CMK (cell line): ENCODE measurements around the gene CFAP99.

Experiments used
- DNase-seq: peaks from one replicate; pipeline ENCODE4 v3.0.0-alpha.2; 2010; ENCODE audit warnings: low read depth

The CFAP99 gene

GRCh38 chr4:2390784-2391421 lies 27.9 kb upstream of the CFAP99 start:
- no peak for DNase-seq

DNA sequence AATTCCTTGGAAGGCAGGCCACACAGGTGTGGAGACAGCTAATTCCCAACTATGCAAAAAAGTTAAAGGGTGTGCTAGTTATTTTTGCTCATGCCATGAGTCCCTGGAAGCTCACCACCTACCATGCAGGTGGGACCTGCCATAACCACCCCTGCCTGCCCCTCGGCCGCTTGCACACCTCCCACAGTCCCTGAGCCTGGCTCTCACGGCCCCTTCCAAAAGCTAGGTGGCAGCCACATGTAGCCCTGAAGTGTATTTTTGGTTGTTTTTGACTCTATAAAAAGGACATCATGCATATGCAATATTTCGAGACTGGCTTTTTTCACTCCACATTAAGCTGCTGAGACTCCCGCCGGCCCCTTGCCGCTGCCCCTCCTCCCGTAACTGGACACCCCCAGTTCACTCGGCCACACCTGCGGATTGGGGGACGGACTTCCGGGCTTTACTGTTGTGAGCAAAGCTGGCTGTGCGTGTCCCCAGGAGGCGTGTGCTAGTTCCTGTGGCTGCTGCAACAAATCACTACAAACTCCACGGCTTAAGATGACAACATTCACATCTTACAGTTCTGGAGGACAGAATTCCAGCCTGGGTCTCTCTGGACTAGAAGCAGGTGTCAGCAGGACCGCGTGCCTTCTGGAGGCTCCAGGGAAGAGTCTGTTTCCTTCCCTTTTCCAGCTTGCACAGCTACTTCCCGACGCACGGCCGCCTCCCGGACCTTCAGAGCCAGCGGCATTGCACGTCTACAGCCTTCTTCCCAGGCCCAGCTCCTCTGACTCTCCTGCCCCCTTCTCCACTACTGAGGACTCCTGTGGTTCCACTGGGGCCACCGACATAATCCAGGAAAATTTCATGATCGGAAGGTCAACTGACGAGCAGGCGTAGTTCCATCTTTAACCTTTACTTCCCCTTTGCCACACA lies 25.1 kb upstream of the CFAP99 start:
- DNase-seq: no peak

DNA sequence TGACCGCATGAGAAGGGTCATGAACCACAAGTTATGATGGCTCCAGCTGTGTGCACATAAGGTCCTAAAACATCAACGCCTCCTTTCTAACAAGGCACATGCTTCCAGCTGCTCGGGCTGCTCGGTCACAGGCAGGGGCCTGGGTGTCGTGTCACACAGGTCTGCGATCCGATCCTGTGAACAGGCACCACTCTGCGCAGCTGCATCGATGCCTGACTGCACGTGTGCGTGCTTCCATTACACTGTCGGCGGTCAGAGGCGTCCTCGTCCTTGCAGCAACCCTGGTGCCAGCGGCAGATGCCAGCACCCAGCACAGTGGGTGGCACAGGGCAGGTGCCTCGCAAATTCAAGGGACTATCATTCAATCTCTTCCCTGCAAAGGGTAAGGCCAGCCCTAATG lies 24.2 kb upstream of the CFAP99 start:
- no peak for DNase-seq

DNA sequence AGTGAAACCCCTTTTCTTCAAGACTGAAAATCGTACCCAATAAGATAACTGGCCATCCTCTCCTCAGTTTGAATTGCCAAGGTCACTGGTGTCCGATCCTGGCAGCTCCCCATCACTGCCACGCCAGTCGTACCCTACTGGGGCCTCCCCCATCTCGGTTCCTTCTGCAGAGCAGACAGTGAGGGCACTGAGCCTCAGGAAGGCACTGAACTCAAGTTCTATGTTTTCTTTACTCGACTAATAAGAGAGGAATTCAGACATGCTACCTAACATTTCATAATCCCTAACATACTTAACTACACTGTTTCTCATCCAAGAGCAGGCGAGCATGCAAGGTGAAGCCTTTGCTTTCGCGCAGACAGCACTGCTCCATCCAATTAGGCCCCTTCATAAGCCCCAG lies 23.7 kb upstream of the CFAP99 start:
- no peak for DNase-seq

DNA sequence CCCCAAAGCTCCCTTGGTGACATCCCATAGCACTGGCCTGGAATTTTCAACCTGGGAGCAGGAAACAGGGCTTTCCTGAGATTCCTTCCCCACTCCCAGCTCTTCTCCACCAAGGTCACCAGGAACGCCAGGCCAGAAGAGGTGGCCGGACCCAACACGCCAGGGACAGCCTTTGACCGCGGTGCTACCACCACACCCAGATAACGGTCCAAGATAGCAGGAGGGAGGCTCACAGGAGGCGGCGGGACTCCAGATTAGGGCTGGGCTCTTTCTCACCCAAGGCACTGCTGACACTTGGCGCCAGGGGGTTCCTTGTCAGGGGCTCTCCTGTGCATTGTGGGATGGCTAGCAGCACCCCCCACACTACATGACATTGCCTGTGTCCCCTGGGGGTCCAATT lies 23.2 kb upstream of the CFAP99 start:
- DNase-seq: no peak

GRCh38 chr4:2396781-2397368 lies 21.9 kb upstream of the CFAP99 start:
- DNase-seq: no peak

DNA sequence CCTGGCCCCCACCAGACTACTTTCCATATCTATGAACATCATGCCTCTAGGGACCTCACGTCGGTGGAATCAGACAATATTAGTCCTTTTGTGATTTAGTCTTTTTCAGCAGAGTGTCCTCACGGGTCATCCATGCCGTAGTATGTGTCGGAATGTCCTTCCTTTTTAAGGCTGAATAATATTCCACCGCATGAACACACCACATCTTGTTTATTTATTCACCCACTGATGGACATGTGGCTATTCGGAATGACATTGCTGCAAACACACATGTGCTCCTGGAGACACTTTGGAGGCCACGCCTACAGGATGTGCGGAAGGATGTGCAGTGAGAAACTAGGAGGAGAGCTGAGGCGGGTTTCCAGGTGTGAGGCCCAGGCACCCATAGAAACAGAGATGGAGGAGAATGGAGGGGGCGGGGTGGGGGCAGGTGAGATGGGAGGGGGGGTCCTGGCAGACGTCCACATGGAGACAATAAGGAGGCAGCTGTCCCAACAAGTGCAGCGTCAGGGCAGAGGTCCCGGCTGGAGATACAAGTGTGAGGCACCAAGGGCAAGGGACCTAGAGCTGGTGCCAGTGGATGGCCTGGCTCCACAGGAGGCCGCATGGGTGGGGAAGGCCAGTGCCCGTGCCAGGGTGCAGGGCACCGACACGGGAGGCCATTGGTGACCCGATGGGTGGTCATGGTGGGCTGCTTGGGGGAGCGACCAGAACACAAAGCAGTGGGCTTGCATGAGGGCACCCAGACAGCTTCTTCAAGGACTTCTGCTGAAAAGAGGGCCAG lies 21.0 kb upstream of the CFAP99 start:
- no peak for DNase-seq

GRCh38 chr4:2399216-2399615 lies 19.5 kb upstream of the CFAP99 start:
- DNase-seq: no peak

- no peak for DNase-seq
These were observed 19.0 kb upstream of the CFAP99 start for GRCh38 chr4:2399631-2400190.

- no peak for DNase-seq
These were observed 17.7 kb upstream of the CFAP99 start for GRCh38 chr4:2400841-2401609.

DNA sequence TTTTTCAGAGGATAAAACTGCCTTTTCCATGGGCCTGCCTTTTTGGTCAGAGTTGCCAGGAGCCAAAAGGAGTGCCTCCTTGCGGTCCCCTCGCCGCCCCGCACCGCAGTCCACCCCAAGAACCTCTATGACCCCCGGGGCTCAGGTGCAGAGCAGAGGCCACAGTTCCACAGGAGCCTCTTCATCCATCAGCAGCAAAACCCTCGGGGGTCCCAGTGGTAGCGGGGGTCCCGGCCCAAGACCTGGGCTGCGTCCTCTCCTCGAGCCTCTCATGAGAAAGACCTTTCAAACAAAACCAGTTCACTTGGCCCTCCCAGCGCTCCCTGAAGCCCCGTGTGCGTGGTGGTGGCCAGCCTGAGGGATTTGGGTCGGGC lies 17.2 kb upstream of the CFAP99 start:
- no peak for DNase-seq

DNA sequence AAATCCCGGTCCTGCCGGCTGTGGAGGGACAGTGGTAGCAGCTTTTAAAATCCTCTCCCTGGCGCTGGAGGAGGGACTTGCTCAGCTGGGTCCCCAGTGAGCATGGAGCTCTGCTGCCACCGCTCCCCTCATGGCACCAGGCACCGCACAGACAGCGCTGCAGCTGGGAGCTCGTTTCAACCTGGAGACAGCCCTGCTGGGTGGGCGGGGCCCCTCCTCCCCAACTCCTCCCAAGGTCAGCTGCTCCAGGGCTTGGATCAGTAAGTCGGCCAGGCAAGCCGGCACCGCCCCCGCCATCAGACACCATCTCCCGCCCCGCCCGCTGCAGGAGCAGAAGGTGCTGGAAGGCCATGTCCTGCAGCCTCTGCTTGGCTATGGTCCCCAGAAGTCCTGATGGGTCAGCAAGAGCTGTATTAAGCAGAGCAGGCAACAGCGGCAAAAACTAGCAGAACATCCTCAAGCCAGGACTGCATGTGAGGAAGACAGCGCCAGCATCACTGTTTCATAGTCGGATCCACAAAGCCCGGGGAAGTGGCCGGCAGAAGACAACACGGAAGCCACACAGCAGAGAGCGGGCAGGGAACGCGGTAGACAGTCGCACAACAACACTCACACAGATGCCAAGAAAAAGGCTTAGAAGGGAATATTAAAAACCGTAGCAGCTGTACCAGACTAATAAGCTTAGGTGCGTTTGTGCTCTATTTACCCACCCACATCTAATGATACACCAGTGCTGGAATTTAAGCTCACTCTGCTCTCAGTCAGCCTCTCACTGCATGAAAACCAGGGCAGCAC lies 16.5 kb upstream of the CFAP99 start:
- no peak for DNase-seq

DNA sequence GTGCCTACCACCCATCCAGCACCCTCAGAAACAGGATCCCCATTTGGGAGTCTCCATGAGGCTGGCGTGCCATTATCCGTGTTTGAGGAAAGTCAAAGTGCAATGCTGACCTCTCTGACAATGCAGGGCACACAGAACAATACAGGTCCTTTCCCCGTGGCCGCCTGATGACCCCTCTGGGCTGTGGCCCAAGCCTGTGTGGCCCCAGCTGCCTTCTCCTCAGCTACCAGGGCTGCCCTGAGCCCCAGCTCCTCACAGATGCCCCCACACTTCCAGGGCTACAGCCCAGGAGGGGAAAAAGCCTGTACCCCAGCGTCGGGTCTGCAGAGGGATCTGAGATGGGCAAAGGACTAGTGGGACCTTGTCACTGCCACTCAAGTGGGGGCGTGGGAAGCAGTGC lies 15.8 kb upstream of the CFAP99 start:
- no peak for DNase-seq

DNA sequence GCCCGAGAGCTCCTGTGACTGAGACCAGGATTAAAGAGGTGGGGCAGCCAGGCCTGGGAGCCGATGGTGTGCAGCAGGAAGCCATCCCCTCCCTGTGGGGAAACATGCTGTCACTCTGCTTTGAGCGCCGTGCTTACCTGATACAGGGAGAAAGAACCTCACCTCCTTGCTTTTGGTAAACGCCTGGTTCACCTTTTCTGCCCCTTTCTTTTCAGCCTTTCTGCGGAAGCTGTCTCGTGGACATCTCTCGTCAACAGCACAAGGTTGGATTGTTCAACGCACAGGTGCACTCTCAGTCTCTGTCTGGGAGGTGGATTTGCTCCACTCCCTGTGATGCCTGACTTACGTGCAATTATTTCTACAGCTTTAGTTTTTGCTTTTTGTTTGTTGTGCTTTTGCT lies 12.3 kb upstream of the CFAP99 start:
- DNase-seq: no peak

DNA sequence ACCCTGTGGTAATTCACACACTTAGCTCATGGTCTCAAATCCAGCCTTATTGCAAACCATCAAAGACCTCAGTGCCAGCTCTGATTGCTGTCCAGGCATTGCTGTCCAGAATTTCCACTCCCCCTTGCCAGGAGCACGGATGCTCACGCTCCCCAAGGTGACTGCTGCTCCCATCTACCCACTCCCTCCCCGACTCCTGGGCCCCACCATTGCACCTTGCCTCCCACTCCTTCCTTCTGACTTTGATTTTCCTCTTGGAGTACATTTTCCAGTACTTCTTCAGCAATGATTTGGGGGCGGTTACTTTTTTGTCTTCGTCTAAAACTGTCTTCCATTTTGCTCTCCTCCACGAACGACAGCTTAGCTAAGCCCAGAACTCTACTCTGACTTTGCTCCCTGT lies 11.8 kb upstream of the CFAP99 start:
- no peak for DNase-seq

GRCh38 chr4:2407991-2408342 lies 10.8 kb upstream of the CFAP99 start:
- DNase-seq: no peak

GRCh38 chr4:2408401-2408958 lies 10.3 kb upstream of the CFAP99 start:
- DNase-seq: no peak

GRCh38 chr4:2408976-2409375 lies 9.8 kb upstream of the CFAP99 start:
- DNase-seq: no peak

DNA sequence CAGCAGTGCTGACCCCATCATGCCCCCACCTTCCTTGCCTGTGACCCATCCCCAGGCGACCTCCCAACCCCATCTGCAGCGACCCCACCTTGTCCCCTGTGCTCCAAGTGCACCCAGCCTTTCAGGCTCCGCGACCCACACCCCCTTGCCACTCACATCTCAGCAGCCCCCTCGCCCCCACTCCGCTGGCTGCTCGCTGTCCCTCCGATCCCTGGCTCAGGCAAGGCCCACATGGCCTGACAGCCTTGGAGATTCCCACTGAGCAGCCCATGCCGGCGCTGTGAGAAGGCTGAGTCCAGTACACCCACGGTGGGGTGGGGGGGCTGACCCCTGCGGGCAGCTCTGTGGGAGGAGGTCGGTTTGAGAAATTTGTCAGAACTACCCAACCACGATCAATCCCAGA lies 9.4 kb upstream of the CFAP99 start:
- no peak for DNase-seq

DNA sequence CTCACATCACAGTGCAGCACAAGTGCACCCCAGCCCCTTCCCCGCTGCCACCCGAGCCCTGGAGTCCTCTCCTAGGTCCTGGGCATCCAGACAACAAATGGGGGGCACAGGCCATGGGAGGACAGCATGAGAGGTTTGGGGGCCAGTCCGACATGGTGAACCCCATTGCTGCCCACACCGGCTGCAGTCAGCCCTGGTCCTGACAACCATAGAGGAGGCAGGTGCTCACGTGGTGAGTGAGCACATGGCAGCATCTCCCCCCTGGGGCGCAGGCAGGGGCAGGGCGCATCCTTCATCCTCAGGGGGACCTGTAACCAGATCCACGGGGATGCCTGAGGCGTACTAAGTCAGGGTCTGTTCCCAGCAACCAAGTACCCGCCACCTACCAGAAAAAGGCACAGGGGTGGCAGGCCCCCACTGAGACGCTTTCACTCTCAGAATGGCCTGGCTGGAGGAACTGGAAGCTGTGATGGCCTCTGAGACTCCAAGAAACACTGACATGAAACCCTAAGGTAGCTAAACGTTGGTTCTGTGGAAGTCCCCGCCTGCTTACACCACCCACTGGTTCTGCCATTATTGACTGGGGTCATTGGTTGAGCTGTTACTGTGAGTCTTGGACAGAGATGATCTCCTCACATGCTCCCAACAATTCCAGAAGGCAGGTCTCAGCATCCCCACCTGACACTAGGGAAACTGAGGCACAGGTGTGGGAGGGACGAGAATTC lies 6.8 kb upstream of the CFAP99 start:
- no peak for DNase-seq
